HL-60 (cell line): ENCODE data around the gene ZFP36L1.

Experiments
- DNase-seq, 2 experiments: peaks; one replicate each; pipeline ENCODE4 v3.0.0-alpha.2; 2010 to 2020; ENCODE audit warnings: low read depth in 1 of 2, low spot score in 1 of 2
- H3K27ac ChIP-seq: fragments of 250-450 bp; sonication (Bioruptor Pico); replicated peaks from 2 replicates; pipeline ENCODE4 v1.5.1; 2020; ENCODE audit warnings: mild to moderate bottlenecking, moderate library complexity
- H3K27me3 ChIP-seq: fragments of 250-450 bp; sonication (Bioruptor Pico); 2 replicates; pipeline ENCODE4 v1.5.1; 2021; ENCODE audit warnings: mild to moderate bottlenecking, moderate library complexity; ENCODE audit not compliant: insufficient read depth, poor library complexity, severe bottlenecking
- H3K4me3 ChIP-seq: replicated peaks from 2 replicates; pipeline ENCODE4 v1.5.1; 2011; ENCODE audit warnings: mild to moderate bottlenecking, control low read depth, low read length; ENCODE audit not compliant: insufficient read depth
- GABPA ChIP-seq: IDR thresholded peaks from 2 replicates; pipeline ENCODE4 v1.6.1; 2012; ENCODE audit warnings: low read depth
- POLR2AphosphoS5 ChIP-seq: IDR thresholded peaks from 2 replicates; pipeline ENCODE4 v1.6.1; 2012; ENCODE audit warnings: low read depth
- REST ChIP-seq: IDR thresholded peaks from 2 replicates; pipeline ENCODE4 v1.6.1; 2012; ENCODE audit warnings: low read depth; ENCODE audit not compliant: insufficient replicate concordance
- SPI1 ChIP-seq: IDR thresholded peaks from 2 replicates; pipeline ENCODE4 v1.6.1; 2012; ENCODE audit warnings: low read depth, mild to moderate bottlenecking, borderline replicate concordance
- TF ChIP-seq, protein P1 (sequence below): IDR thresholded peaks from one replicate; pipeline ENCODE4 v1.5.1; 2011; ENCODE audit warnings: low read length, control low read depth, inconsistent platforms; ENCODE audit not compliant: insufficient read depth

Gene ZFP36L1

GRCh38 chr14:68753690-68754089, 39.2 kb downstream of the ZFP36L1 start:
- no peak for DNase-seq
- H3K27ac ChIP-seq = no peak overlapping the region

DNA sequence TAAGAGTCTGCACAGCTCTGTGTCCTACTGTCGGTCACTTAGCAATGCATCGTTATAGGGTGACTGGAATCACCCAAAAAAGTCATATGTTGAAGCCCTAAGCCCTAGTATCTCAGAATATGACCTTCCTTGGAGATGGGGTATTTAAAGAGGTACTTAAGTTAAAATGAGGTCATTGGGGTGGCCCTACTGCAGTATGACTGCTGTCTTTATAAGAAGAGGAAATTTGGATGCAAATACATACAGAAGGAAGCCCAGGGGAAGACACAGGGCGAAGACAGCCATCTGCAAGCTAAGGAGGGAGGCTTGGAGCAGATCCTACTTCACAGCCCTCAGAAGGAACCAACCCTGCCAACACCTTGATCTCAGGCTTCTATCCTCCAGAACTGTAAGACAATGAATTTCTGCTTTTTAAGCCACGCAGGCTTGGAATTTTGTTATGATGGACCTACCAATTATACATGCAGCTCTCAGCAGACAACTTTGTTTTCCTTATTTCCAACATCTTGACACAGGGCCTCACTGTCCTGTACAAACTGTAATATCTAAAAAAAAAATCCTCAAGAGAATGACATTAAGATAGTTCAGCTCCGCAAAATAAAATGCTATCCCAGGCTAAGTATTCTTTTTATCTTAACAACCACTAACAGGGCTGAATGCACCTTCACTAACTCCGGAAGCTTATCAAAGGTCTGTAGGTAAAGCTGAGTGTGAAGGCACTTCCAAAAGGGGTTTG, 40.4 kb downstream of the ZFP36L1 start:
- H3K27ac ChIP-seq = no peak overlapping the region
- no peak for DNase-seq
- no peaks in the 10 kb centered on the region for H3K27me3 ChIP-seq
- TF ChIP-seq REST = no peak
- TF ChIP-seq, protein P1, sequence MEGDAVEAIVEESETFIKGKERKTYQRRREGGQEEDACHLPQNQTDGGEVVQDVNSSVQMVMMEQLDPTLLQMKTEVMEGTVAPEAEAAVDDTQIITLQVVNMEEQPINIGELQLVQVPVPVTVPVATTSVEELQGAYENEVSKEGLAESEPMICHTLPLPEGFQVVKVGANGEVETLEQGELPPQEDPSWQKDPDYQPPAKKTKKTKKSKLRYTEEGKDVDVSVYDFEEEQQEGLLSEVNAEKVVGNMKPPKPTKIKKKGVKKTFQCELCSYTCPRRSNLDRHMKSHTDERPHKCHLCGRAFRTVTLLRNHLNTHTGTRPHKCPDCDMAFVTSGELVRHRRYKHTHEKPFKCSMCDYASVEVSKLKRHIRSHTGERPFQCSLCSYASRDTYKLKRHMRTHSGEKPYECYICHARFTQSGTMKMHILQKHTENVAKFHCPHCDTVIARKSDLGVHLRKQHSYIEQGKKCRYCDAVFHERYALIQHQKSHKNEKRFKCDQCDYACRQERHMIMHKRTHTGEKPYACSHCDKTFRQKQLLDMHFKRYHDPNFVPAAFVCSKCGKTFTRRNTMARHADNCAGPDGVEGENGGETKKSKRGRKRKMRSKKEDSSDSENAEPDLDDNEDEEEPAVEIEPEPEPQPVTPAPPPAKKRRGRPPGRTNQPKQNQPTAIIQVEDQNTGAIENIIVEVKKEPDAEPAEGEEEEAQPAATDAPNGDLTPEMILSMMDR = no peak
- no peak for TF ChIP-seq POLR2AphosphoS5
- TF ChIP-seq SPI1 = no peak
- TF ChIP-seq GABPA = no peak
- no peak overlapping the region for H3K4me3 ChIP-seq

More at GRCh38 chr14:68753690-68754089, 39.2 kb downstream of the ZFP36L1 start:
- Histone ChIP-seq H3K27me3 (no peaks in the 10 kb centered on the region), H3K4me3 (no peak overlapping the region)
- TF ChIP-seq SPI1 (no peak), GABPA (no peak), REST (no peak), POLR2AphosphoS5 (no peak)
- TF ChIP-seq, protein P1 = no peak

- H3K27ac ChIP-seq = no peak overlapping the region
- DNase-seq = no peak
- H3K27me3 ChIP-seq = no peaks in the 10 kb centered on the region
- no peak for TF ChIP-seq REST
- TF ChIP-seq, protein P1 = no peak
- TF ChIP-seq SPI1 = no peak
- no peak for TF ChIP-seq GABPA
- no peak for TF ChIP-seq POLR2AphosphoS5
- H3K4me3 ChIP-seq = no peak overlapping the region
Measured at GRCh38 chr14:68749487-68750475, 43.1 kb downstream of the ZFP36L1 start.
